Spleen (tissue), 11 donors: ENCODE results near the gene NIPSNAP3A. TPM values are rescaled to one million over a fixed set of nuclear protein-coding genes. Genes with fewer than 3 reads are reported as not detected.
"Not testable (repeated sequence)": the region's sequence is repeated elsewhere in the genome, so short reads cannot be mapped to it uniquely, and the experiment has no call there.

ENCODE experiments used
- DNase-seq: peaks from one replicate; pipeline ENCODE4 v3.0.0-alpha.2; 2020
- H3K27ac ChIP-seq, 8 donors: fragments of 200-600 bp; sonication (generic) in 7 of 8; 1 replicate in 4 of 8; 2 replicates in 4 of 8; pipeline versions ENCODE4 v1.5.0 to v1.8.0; 2016 to 2021; ENCODE audit warnings: inconsistent platforms in 4 of 8, mild to moderate bottlenecking in 4 of 8, moderate library complexity in 1 of 8
- H3K27me3 ChIP-seq, 7 donors: fragments of 200-600 bp; sonication (generic) in 6 of 7; replicated peaks in 1 of 7; 1 replicate in 4 of 7; 2 replicates in 3 of 7; pipeline versions ENCODE4 v1.5.0 to v1.8.0; 2016 to 2021; ENCODE audit warnings: inconsistent platforms in 3 of 7, mild to moderate bottlenecking in 1 of 7
- H3K36me3 ChIP-seq, 6 donors: fragments of 200-600 bp; sonication (generic) in 5 of 6; 1 replicate in 4 of 6; 2 replicates in 2 of 6; pipeline versions ENCODE4 v1.5.0 to v1.8.0; 2016 to 2021; ENCODE audit warnings: inconsistent platforms in 2 of 6
- H3K4me1 ChIP-seq, 6 donors: fragments of 200-600 bp; sonication (generic) in 5 of 6; 1 replicate in 3 of 6; 2 replicates in 3 of 6; pipeline versions ENCODE4 v1.5.0 to v1.8.0; 2016 to 2021; ENCODE audit warnings: inconsistent platforms in 3 of 6
- H3K4me3 ChIP-seq, 8 donors: fragments of 200-600 bp; sonication (generic) in 7 of 8; 1 replicate in 4 of 8; 2 replicates in 4 of 8; pipeline versions ENCODE4 v1.5.0 to v1.8.0; 2016 to 2021; ENCODE audit warnings: inconsistent platforms in 4 of 8, mild to moderate bottlenecking in 4 of 8, moderate library complexity in 2 of 8
- H3K9me3 ChIP-seq, 8 donors: fragments of 200-600 bp; sonication (generic) in 7 of 8; 1 replicate in 4 of 8; 2 replicates in 4 of 8; pipeline versions ENCODE4 v1.5.0 to v1.8.0; 2016 to 2021; ENCODE audit warnings: inconsistent platforms in 4 of 8
- POLR2A ChIP-seq, 3 donors: fragments of 450-650 bp; IDR thresholded peaks; one replicate each; pipeline ENCODE4 v1.5.1; 2017; ENCODE audit warnings: antibody characterized with exemption in 3 of 3, mild to moderate bottlenecking in 1 of 3
- POLR2AphosphoS5 ChIP-seq, 3 donors: sonication (generic); formaldehyde crosslinking; IDR thresholded peaks; one replicate each; pipeline ENCODE4 v1.5.1; 2017; ENCODE audit warnings: antibody characterized with exemption in 3 of 3
- WGBS, 5 donors: extraction: QIAGEN DNeasy Blood & Tissue Kit in 3 of 5; methylation state at CpG; one replicate each; pipeline versions ENCODE4 v1.1.5 to v1.1.7; 2013 to 2018; 5-methylcytosine and 5-hydroxymethylcytosine counted together
- intact Hi-C: fragments of 100-400 bp; cut with DNase I; formaldehyde crosslinking; loops from one replicate; pipeline ENCODE4 v1.15.0; 2023; ENCODE audit warnings: low total_unique reads
- polyA plus RNA-seq, 3 donors: library from polyadenylated mRNA; stranded (reverse); fragments of 200-250 nt; gene quantifications; one replicate each; pipeline ENCODE4 v1.2.1, GENCODE V29; 2013
- total RNA-seq, 7 donors: library from RNA; depleted of rRNA in 3 of 7; stranded (reverse); fragments of >200 nt in 3 of 7; fragmentation: NEBNext Ultra II Directional in 4 of 7; extraction: Animal tissue kit (Norgen Biotek cat#: 25700) in 4 of 7; gene quantifications; one replicate each; pipeline versions ENCODE4 v1.1.0 to v1.2.1, GENCODE V29; 2016 to 2021
- TF ChIP-seq, protein P1 (sequence below), 11 experiments: fragments of 200-600 bp in 7 of 11; fragments of 450-650 bp in 4 of 11; sonication (generic) in 4 of 11; IDR thresholded peaks in 8 of 11; conservative IDR thresholded peaks in 3 of 11; 1 replicate in 7 of 11; 2 replicates in 4 of 11; pipeline versions ENCODE4 v1.4.0 to v1.8.0; 2016 to 2021; ENCODE audit warnings: antibody characterized with exemption in 11 of 11, inconsistent platforms in 4 of 11, mild to moderate bottlenecking in 1 of 11
- donor health status: healthy with polysubstance abuse.
- donor health status: DM: no; HTN: no; CAD: no; lungs with moderate emphysema.
- donor health status: DM: no; HTN: no; CAD: no.
- donor health status: Bipolar disorder and iron deficiency.
- donor health status: healthy.
- donor health status: DM: no; HTN: no; CAD: no.
- donor health status: DM: yes; HTN: yes; CAD: no.

The NIPSNAP3A gene
- total and polyA plus RNA-seq, 10 donors = 17.2 to 28.5 (median 23.4) TPM

DNA sequence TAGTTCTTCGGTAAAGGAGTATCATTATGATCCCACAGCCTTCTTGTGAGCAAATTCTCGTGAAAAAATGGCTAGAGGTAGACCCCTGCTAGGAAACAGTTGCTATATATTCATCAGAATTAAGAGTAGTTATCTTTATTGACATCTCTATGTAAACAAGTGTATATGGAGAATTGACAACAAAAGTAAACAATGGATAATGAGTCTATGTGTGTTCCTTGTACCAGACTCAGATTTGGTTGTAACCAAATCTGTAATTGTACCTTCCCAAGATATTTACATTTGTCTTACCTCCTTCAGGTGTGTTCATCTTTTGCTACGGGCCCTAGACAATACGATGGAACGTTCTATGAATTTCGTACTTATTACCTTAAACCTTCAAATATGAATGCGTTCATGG is 18.5 kb downstream of the NIPSNAP3A start:
- TF ChIP-seq POLR2AphosphoS5 (IDR thresholded peaks at IDR 0.05) = no peak
- DNase-seq = no peak
- Histone ChIP-seq H3K27ac (no peak overlapping the region), H3K9me3 (no peaks in the 10 kb centered on the region), H3K4me1 (peaks cover 0 to 41% (median 24%) of the 10 kb centered on the region in 6 donors), H3K27me3 (no peaks in the 10 kb centered on the region), H3K4me3 (no peak overlapping the region), H3K36me3 (peaks cover 0 to 2% (median 0%) of the 10 kb centered on the region in 6 donors)
- intact Hi-C loops = no loop called here
- 89 to 96% (median 93%) methylated on average over 7 of the region's 7 CpGs for WGBS, 5 donors

- WGBS, 5 donors = 96 to 99% (median 97%) methylated on average over 3 of the region's 3 CpGs
- DNase-seq = no peak
- no peaks in the 10 kb centered on the region for H3K9me3 ChIP-seq
- H3K4me3 ChIP-seq = no peak overlapping the region
- intact Hi-C loops = no loop called here
- H3K4me1 ChIP-seq = peaks cover 0 to 45% (median 24%) of the 10 kb centered on the region in 6 donors
- no peaks in the 10 kb centered on the region for H3K36me3 ChIP-seq
- H3K27me3 ChIP-seq = no peaks in the 10 kb centered on the region
- TF ChIP-seq, protein P1, sequence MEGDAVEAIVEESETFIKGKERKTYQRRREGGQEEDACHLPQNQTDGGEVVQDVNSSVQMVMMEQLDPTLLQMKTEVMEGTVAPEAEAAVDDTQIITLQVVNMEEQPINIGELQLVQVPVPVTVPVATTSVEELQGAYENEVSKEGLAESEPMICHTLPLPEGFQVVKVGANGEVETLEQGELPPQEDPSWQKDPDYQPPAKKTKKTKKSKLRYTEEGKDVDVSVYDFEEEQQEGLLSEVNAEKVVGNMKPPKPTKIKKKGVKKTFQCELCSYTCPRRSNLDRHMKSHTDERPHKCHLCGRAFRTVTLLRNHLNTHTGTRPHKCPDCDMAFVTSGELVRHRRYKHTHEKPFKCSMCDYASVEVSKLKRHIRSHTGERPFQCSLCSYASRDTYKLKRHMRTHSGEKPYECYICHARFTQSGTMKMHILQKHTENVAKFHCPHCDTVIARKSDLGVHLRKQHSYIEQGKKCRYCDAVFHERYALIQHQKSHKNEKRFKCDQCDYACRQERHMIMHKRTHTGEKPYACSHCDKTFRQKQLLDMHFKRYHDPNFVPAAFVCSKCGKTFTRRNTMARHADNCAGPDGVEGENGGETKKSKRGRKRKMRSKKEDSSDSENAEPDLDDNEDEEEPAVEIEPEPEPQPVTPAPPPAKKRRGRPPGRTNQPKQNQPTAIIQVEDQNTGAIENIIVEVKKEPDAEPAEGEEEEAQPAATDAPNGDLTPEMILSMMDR (IDR thresholded peaks at IDR 0.05 in 8 of 11, conservative IDR thresholded peaks at IDR 0.05 in 3 of 11) = no peak
- no peak for TF ChIP-seq POLR2AphosphoS5 (IDR thresholded peaks at IDR 0.05)
- no peak for TF ChIP-seq POLR2A (IDR thresholded peaks at IDR 0.05)
- H3K27ac ChIP-seq = no peak overlapping the region
Observed at GRCh38 chr9:104767507-104767906, 20.0 kb downstream of the NIPSNAP3A start.

- Histone ChIP-seq H3K4me1 (peaks cover 0 to 54% (median 27%) of the 10 kb centered on the region in 6 donors), H3K27ac (peak overlapping the region in 4 of 8 donors; percentile 65 to 76 (median 72))
- H3K4me3 ChIP-seq, H3K27me3 ChIP-seq, H3K9me3 ChIP-seq, intact Hi-C loops, H3K36me3 ChIP-seq: not testable (repeated sequence)
- DNase-seq = peak; percentile 56
- 85 to 94% (median 91%) methylated on average over 12 of the region's 12 CpGs for WGBS, 5 donors
Observed at GRCh38 chr9:104769029-104769428, 21.5 kb downstream of the NIPSNAP3A start.

GRCh38 chr9:104769655-104770054 is 22.2 kb downstream of the NIPSNAP3A start:
- Histone ChIP-seq H3K4me1 (peaks cover 0 to 54% (median 26%) of the 10 kb centered on the region in 6 donors), H3K27me3 (no peaks in the 10 kb centered on the region), H3K27ac (peak overlapping the region; percentile 23 to 76 (median 68)), H3K4me3 (no peak overlapping the region), H3K36me3 (no peaks in the 10 kb centered on the region), H3K9me3 (no peaks in the 10 kb centered on the region)
- intact Hi-C loops = no loop called here
- TF ChIP-seq POLR2A (IDR thresholded peaks at IDR 0.05) (no peak), POLR2AphosphoS5 (IDR thresholded peaks at IDR 0.05) (no peak)
- TF ChIP-seq, protein P1 (IDR thresholded peaks at IDR 0.05 in 8 of 11, conservative IDR thresholded peaks at IDR 0.05 in 3 of 11) = no peak
- 47 to 57% (median 55%) methylated on average over 2 of the region's 2 CpGs for WGBS, 5 donors
- DNase-seq = no peak

GRCh38 chr9:104772714-104773510 is 25.4 kb downstream of the NIPSNAP3A start:
- H3K27ac ChIP-seq = peak overlapping the region in 4 of 8 donors; percentile 10 to 32 (median 14)
- H3K36me3 ChIP-seq = no peaks in the 10 kb centered on the region
- no peaks in the 10 kb centered on the region for H3K27me3 ChIP-seq
- no peak for DNase-seq
- H3K9me3 ChIP-seq = no peaks in the 10 kb centered on the region
- TF ChIP-seq, protein P1 (IDR thresholded peaks at IDR 0.05 in 8 of 11, conservative IDR thresholded peaks at IDR 0.05 in 3 of 11) = no peak
- no peak for TF ChIP-seq POLR2AphosphoS5 (IDR thresholded peaks at IDR 0.05)
- no peak for TF ChIP-seq POLR2A (IDR thresholded peaks at IDR 0.05)
- no peak overlapping the region for H3K4me3 ChIP-seq
- H3K4me1 ChIP-seq = peaks cover 0 to 68% (median 23%) of the 10 kb centered on the region in 6 donors
- 49 to 64% (median 53%) methylated on average over 5 of the region's 5 CpGs for WGBS, 5 donors
- intact Hi-C loops = no loop called here
